ENCODE results near the gene MYO7A. TPM values are rescaled to one million over a fixed set of nuclear protein-coding genes. Genes with fewer than 3 reads are reported as not detected.

Gene MYO7A
- total RNA-seq, 3 donors from 2014 or later = 4.3 to 23.5 (median 4.5) TPM

DNA sequence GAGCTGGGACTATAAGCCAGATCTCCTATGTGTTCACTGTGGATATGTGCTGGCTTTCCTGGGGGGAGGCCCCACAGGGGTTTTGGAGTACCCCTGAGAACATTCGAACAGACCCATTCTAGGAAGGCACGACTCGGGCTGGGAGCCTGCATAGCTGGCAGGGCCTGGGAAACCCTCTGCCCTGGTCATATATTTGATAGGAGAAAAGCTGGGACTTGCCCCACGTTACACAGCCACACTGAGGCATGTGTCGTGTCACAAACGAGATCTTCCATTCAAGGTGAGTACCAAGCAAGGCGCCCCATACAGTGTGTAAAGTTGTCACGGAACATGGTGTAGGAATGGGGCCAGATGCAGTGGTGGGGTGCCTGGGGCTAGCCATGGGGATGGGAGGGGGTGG, 11.2 kb downstream of the MYO7A start:
- TF ChIP-seq POLR2AphosphoS5 (IDR thresholded peaks at IDR 0.05) (no peak), POLR2A (IDR thresholded peaks at IDR 0.05) (no peak)
- TF ChIP-seq, protein P1, sequence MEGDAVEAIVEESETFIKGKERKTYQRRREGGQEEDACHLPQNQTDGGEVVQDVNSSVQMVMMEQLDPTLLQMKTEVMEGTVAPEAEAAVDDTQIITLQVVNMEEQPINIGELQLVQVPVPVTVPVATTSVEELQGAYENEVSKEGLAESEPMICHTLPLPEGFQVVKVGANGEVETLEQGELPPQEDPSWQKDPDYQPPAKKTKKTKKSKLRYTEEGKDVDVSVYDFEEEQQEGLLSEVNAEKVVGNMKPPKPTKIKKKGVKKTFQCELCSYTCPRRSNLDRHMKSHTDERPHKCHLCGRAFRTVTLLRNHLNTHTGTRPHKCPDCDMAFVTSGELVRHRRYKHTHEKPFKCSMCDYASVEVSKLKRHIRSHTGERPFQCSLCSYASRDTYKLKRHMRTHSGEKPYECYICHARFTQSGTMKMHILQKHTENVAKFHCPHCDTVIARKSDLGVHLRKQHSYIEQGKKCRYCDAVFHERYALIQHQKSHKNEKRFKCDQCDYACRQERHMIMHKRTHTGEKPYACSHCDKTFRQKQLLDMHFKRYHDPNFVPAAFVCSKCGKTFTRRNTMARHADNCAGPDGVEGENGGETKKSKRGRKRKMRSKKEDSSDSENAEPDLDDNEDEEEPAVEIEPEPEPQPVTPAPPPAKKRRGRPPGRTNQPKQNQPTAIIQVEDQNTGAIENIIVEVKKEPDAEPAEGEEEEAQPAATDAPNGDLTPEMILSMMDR (IDR thresholded peaks at IDR 0.05) = no peak
- no peak for DNase-seq (ENCODE audit: low spot score in 2 of 2)
- intact Hi-C loops (cut with DNase I; ENCODE audit: low total_unique reads) = no loop called here
- Histone ChIP-seq H3K4me1 (no peaks in the 10 kb centered on the region), H3K9me3 (no peaks in the 10 kb centered on the region), H3K4me3 (no peak overlapping the region), H3K27ac (no peak overlapping the region), H3K27me3 (peaks cover 0 to 21% of the 10 kb centered on the region in 2 donors), H3K36me3 (no peaks in the 10 kb centered on the region)

DNA sequence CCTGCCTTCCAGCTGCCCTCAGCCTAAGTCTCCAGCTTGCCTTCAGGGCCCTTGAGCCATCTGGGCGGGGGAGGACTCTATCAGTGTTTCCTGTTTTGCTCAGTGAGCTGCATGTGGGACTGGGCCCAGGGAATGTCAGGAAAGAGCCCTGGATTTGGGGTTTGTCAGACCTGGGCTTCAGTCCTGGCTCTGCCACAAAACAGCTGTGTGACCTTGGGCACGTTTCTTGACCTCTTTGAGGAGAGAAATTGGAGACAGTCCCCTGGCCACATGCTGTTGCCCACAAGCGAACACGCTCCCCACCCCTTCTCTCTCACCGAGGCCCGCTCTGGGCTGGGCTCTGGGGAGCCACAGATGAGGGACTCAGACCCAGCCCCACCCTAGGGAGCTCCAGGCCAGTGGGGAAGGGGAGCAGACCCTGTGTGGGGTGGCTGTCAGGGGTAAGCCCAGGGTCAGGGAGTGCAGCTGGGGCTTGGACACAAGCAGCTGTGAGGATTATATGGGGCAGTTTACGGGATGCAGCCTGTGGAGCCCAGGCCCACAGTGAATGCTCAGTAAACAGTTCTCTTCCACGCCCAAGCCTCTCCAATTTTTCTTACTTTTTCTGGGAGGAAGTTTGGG, 12.3 kb downstream of the MYO7A start:
- TF ChIP-seq POLR2AphosphoS5 (IDR thresholded peaks at IDR 0.05) (no peak), POLR2A (IDR thresholded peaks at IDR 0.05) (no peak)
- TF ChIP-seq, protein P1 (IDR thresholded peaks at IDR 0.05) = no peak
- intact Hi-C loops (cut with DNase I; ENCODE audit: low total_unique reads) = no loop called here
- Histone ChIP-seq H3K36me3 (no peaks in the 10 kb centered on the region), H3K4me1 (no peaks in the 10 kb centered on the region), H3K4me3 (no peak overlapping the region), H3K27me3 (peaks cover 0 to 21% of the 10 kb centered on the region in 2 donors), H3K9me3 (no peaks in the 10 kb centered on the region), H3K27ac (peak overlapping the region in 1 of 2 donors; percentile 39)
- DNase-seq (ENCODE audit: low spot score in 2 of 2) = no peak

DNA sequence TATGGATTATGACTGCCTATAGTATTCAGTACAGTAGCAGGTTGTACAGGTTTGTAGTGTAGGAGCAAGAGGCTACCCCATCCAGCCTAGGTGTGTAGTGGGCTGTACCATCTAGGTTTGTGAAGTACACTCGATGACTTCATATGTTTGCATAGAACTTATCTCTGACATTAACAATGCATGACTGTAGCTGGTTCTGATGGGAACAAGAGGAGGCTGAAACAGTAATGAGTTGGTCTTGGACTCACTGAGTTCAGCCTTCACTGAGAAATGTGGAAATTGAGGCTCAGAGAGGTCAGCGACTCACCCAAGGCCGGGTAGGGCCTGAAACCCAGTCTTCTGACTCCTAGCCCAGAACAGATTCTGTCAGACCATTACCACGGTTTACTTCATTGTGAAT, 13.0 kb downstream of the MYO7A start:
- Histone ChIP-seq H3K27ac (no peak overlapping the region), H3K4me1 (no peaks in the 10 kb centered on the region), H3K9me3 (no peaks in the 10 kb centered on the region), H3K4me3 (no peak overlapping the region), H3K27me3 (peaks cover 0 to 21% of the 10 kb centered on the region in 2 donors), H3K36me3 (no peaks in the 10 kb centered on the region)
- intact Hi-C loops (cut with DNase I; ENCODE audit: low total_unique reads) = no loop called here
- DNase-seq (ENCODE audit: low spot score in 2 of 2) = no peak
- TF ChIP-seq POLR2A (IDR thresholded peaks at IDR 0.05) (no peak), POLR2AphosphoS5 (IDR thresholded peaks at IDR 0.05) (no peak)
- TF ChIP-seq, protein P1 (IDR thresholded peaks at IDR 0.05) = no peak

DNA sequence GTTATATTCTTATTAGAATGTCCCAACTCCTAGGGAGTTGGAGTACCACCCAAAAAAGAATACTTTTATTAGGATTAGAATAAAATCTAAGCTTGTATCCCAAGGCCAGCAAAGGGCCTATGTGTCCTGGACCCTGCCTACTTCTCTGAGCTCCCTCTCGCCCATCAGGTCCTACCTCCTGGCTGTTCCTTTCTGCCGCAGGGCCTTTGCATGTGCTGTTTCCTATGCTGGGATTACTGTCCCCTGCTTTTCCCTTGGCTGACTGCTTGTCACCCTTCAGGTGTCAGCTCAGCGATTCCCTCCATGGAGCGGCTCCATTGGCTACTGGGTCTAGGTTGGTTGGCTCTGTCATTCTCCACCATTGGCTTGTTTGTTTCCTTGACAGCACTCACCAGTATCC, 13.4 kb downstream of the MYO7A start:
- Histone ChIP-seq H3K4me1 (no peaks in the 10 kb centered on the region), H3K27ac (no peak overlapping the region), H3K9me3 (no peaks in the 10 kb centered on the region), H3K27me3 (peaks cover 0 to 21% of the 10 kb centered on the region in 2 donors), H3K36me3 (no peaks in the 10 kb centered on the region), H3K4me3 (no peak overlapping the region)
- intact Hi-C loops (cut with DNase I; ENCODE audit: low total_unique reads) = no loop called here
- no peak for DNase-seq (ENCODE audit: low spot score in 2 of 2)
- TF ChIP-seq POLR2AphosphoS5 (IDR thresholded peaks at IDR 0.05) = no peak
- TF ChIP-seq POLR2A (IDR thresholded peaks at IDR 0.05) = no peak
- TF ChIP-seq, protein P1 (IDR thresholded peaks at IDR 0.05) = no peak

DNA sequence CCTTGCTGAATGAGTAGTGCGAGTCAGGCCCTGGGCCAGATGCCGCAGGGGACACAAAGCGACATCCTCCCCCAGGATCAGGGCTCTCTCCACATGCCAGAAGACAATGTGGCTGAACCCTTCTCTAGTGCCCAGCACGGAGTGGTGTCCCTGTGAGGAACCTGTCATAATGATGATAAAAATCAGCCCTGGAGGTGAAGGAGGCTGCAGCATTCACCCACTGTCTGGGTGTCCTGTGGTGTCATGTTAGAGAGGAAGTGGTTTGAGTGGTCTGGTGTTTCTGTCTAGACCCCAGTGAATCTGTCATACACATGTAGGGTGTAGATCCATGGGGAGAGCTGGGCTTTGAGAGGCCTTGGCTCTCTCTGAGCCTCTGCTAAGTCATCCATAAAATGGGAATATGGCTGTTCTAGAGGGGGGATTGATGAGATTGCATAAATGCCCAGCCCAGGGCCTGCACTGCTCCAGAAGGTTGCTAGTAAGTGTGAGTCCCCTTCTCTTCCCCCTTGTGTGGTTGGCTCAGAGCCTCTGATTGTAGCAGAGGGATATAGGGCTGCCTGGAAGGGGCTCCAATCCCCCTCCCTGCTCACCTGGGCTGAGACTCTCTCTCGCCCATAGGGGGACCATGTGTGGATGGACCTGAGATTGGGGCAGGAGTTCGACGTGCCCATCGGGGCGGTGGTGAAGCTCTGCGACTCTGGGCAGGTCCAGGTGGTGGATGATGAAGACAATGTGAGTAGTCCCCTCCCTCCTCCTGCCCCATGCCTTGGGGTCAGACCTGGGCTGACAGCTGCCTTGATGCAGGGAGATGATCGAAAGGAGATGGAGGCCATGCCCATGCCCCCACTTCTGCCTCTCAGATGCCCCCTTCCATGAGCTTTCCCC, 14.3 kb downstream of the MYO7A start:
- DNase-seq (ENCODE audit: low spot score in 2 of 2) = no peak
- intact Hi-C loops (cut with DNase I; ENCODE audit: low total_unique reads) = no loop called here
- Histone ChIP-seq H3K36me3 (no peaks in the 10 kb centered on the region), H3K9me3 (no peaks in the 10 kb centered on the region), H3K27ac (no peak overlapping the region), H3K4me3 (no peak overlapping the region), H3K27me3 (peaks cover 0 to 18% of the 10 kb centered on the region in 2 donors), H3K4me1 (no peaks in the 10 kb centered on the region)
- TF ChIP-seq, protein P1 (IDR thresholded peaks at IDR 0.05) = no peak
- TF ChIP-seq POLR2AphosphoS5 (IDR thresholded peaks at IDR 0.05) (no peak), POLR2A (IDR thresholded peaks at IDR 0.05) (no peak)
